Nephron progenitor cell (in vitro differentiated cells): ENCODE data around the gene TEKT4.

ENCODE experiments used
- DNase-seq: peaks from one replicate; pipeline ENCODE4 v3.0.0; 2021
- H3K27ac Mint-ChIP-seq: 2 replicates; pipeline ENCODE4 v1.8.0; 2021; ENCODE audit warnings: mild to moderate bottlenecking, moderate library complexity, mixed read lengths
- H3K27me3 Mint-ChIP-seq: 2 replicates; pipeline ENCODE4 v1.8.0; 2021; ENCODE audit warnings: mild to moderate bottlenecking, low read depth, mixed read lengths; ENCODE audit not compliant: poor library complexity
- H3K36me3 Mint-ChIP-seq: 2 replicates; pipeline ENCODE4 v1.8.0; 2021; ENCODE audit warnings: low read depth, mixed read lengths
- H3K4me1 Mint-ChIP-seq: 2 replicates; pipeline ENCODE4 v1.8.0; 2021; ENCODE audit warnings: mixed read lengths
- H3K4me3 Mint-ChIP-seq: 2 replicates; pipeline ENCODE4 v1.8.0; 2021; ENCODE audit warnings: mild to moderate bottlenecking, moderate library complexity, mixed read lengths
- H3K9me3 Mint-ChIP-seq: 2 replicates; pipeline ENCODE4 v1.8.0; 2021; ENCODE audit warnings: mild to moderate bottlenecking, moderate library complexity, mixed read lengths
- TF ChIP-seq, protein P1 (sequence below): fragments of 200-600 bp; sonication (generic); IDR thresholded peaks from 2 replicates; pipeline ENCODE4 v1.5.0; 2021; ENCODE audit warnings: antibody characterized with exemption

Gene TEKT4

DNA sequence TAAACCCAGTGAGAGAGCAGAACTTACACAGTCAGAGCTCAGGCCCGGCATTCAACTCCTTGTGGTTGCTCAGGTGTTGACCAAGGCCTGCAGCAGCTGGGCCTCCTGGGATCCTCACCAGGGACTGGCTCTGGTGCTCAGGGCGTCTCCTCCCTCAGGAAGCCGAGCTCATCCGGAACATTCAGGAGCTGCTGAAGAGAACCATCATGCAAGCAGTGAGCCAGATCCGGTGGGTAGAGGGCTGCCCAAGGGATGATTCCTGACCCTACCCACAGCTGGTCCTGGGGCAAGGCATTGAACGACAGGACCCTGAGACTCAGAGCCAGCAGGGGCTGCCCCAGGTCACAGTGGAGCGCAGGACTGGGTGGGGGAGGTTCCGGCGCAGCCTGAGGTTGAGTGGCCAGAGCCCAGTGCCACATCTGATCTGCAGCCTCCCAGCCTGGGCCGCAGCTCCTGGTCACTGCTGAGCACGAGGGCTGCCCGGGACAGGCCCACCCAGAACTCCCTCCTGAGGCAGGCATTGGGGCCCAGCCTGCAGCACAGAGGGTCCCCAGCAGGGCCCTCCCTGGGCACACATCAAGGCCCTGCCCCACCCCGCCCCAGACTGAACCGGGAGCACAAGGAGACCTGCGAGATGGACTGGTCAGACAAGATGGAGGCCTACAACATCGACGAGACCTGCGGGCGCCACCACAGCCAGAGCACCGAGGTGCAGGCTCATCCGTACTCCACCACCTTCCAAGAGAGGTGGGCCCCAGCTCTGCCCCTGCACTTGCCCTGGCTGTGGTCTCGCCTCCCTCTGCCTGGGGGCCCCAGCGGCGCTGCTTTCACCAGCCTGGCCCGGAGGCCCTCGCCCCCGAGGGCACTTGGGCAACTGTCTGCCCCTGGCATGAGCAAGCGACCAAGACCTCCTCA lies 2.4 kb downstream of the TEKT4 start:
- Mint-ChIP-seq H3K4me3 (no peak overlapping the region), H3K36me3 (no peaks in the 10 kb centered on the region), H3K27me3 (peaks cover 36% of the 10 kb centered on the region), H3K4me1 (peaks cover 9% of the 10 kb centered on the region), H3K9me3 (peaks cover 18% of the 10 kb centered on the region), H3K27ac (no peak overlapping the region)
- no peak for DNase-seq
- TF ChIP-seq, protein P1, sequence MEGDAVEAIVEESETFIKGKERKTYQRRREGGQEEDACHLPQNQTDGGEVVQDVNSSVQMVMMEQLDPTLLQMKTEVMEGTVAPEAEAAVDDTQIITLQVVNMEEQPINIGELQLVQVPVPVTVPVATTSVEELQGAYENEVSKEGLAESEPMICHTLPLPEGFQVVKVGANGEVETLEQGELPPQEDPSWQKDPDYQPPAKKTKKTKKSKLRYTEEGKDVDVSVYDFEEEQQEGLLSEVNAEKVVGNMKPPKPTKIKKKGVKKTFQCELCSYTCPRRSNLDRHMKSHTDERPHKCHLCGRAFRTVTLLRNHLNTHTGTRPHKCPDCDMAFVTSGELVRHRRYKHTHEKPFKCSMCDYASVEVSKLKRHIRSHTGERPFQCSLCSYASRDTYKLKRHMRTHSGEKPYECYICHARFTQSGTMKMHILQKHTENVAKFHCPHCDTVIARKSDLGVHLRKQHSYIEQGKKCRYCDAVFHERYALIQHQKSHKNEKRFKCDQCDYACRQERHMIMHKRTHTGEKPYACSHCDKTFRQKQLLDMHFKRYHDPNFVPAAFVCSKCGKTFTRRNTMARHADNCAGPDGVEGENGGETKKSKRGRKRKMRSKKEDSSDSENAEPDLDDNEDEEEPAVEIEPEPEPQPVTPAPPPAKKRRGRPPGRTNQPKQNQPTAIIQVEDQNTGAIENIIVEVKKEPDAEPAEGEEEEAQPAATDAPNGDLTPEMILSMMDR: no peak

DNA sequence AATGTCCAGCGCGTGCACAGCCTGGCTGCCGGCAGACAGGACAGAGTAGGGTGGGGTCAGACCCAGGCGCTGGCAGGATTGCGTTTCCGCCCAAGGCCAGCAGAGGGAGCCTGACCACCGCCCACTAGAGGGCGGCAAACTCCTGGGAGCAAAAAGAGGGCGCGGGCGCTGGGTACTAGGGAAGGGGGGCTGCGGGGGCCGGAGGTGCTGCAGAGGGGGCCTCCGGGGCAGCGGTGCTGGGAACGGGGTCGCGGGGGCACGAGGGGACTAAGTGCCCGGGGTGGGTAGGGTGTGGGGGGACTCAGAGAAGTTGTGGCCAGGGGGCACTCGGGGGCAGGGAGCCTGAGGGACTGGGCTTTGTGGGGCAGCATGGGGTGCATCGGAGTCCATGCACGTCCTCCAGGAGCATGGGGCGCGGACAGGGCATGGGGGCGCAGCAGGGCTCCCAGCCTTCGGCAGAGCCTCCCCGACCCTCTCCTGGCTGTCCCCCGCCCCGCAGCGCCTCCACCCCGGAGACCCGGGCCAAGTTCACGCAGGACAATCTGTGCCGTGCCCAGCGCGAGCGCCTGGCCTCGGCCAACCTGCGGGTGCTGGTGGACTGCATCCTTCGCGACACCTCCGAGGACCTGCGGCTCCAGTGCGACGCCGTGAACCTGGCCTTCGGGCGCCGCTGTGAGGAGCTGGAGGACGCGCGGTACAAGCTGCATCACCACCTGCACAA lies 3.2 kb downstream of the TEKT4 start:
- TF ChIP-seq, protein P1: peak; percentile 59
- peak; percentile 83 for DNase-seq
- Mint-ChIP-seq H3K27ac (no peak overlapping the region), H3K4me1 (peaks cover 9% of the 10 kb centered on the region), H3K36me3 (no peaks in the 10 kb centered on the region), H3K9me3 (peaks cover 12% of the 10 kb centered on the region), H3K27me3 (peaks cover 30% of the 10 kb centered on the region), H3K4me3 (no peak overlapping the region)

DNA sequence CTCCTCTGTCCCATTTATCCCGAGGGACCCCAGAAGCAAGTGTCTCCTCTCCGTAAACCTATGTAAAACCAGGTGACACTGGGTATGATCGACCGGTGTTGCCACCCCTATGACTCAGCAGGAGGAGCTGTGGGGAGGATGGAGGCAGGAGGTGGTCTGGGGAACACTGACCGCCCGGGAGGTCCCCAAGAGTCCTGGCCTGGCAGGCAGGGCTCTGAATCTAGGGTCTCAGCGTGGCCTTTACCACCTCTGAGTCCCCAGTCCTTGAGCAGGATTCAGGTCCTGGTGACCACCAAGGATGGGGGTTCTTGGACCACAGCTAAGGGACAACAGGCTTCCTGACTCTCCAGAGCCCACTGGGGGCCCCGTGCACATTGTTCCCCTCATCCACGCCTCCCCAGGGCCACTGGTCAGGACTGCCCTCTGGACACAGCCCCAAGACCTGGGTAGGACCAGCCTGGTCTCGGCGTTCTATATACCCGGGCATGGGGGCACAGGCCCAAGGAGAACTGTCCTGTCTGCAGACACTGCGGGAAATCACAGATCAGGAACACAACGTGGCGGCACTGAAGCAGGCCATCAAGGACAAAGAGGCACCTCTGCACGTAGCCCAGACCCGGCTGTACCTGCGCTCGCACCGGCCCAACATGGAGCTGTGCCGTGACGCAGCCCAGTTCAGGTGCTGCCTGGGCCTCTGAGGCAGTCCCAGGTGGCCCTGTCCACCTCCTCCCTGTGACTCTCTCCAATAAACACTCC lies 4.0 kb downstream of the TEKT4 start:
- Mint-ChIP-seq H3K9me3 (peaks cover 12% of the 10 kb centered on the region), H3K36me3 (no peaks in the 10 kb centered on the region), H3K27me3 (peaks cover 30% of the 10 kb centered on the region), H3K27ac (no peak overlapping the region), H3K4me3 (no peak overlapping the region), H3K4me1 (peaks cover 9% of the 10 kb centered on the region)
- no peak for DNase-seq
- TF ChIP-seq, protein P1: no peak

DNA sequence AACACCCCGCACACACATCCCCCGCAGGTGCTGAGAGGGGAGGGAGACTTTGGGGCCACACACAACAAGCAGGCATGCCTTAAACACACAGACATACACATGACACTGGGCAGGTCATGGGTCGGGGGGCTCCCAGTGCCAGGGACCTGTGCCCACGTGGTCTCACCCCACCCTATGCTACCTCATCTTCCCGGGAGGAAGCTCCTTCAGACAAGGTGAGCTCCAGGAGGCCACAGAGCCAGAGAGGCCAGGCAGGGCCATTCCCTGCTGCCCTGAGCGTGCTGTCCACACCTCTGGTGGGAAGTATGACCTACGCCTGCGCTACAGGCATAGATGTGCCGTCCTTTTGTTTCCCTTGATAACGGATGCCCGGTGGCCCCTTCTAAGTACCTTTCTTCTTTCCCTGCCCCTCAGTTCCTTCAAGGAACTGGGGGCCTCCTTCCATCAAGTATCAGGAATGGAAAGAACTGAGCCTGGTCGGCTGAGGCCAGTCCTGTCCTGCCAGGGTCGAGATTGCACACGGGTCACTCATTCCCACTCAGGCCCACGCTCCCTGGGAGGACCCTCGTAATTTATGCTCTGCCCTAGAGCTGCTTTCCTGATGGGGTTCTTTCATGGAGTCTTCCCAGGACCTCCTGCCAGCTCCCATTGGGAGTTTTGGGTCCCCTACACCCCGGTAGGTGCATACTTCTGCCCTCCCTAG lies 4.7 kb downstream of the TEKT4 start:
- DNase-seq: no peak
- H3K4me3 Mint-ChIP-seq: no peak overlapping the region
- H3K4me1 Mint-ChIP-seq: peaks cover 5% of the 10 kb centered on the region
- H3K27me3 Mint-ChIP-seq: peaks cover 30% of the 10 kb centered on the region
- H3K27ac Mint-ChIP-seq: no peak overlapping the region
- no peaks in the 10 kb centered on the region for H3K36me3 Mint-ChIP-seq
- peaks cover 12% of the 10 kb centered on the region for H3K9me3 Mint-ChIP-seq
- TF ChIP-seq, protein P1: no peak

DNA sequence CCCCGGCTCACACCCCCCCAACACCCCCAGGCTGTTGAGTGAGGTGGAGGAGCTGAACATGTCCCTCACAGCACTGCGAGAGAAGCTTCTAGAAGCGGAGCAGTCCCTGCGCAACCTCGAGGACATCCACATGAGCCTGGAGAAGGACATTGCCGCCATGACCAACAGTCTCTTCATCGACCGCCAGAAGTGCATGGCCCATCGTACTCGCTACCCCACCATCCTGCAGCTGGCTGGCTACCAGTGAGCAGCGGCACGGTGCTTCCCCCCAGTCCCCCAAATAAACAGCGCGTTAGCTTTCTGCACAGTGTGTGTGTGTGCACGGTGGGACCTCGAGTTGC lies 5.3 kb downstream of the TEKT4 start:
- peaks cover 28% of the 10 kb centered on the region for H3K27me3 Mint-ChIP-seq
- no peak for DNase-seq
- no peak overlapping the region for H3K27ac Mint-ChIP-seq
- TF ChIP-seq, protein P1: no peak
- H3K36me3 Mint-ChIP-seq: no peaks in the 10 kb centered on the region
- peaks cover 16% of the 10 kb centered on the region for H3K9me3 Mint-ChIP-seq
- no peak overlapping the region for H3K4me3 Mint-ChIP-seq
- peaks cover 5% of the 10 kb centered on the region for H3K4me1 Mint-ChIP-seq
